C4-2B (cell line): ENCODE measurements around the gene PARP3.
A peak's percentile ranks its signal among the peaks of the same experiment; 100 is the strongest.

Experiments
- H3K27ac ChIP-seq: fragments of 450-650 bp; 2 replicates; pipeline ENCODE4 v1.5.1; 2017
- CTCF ChIP-seq: fragments of 450-650 bp; conservative IDR thresholded peaks from 2 replicates; pipeline ENCODE4 v1.5.1; 2017; ENCODE audit warnings: mild to moderate bottlenecking
- ZFX ChIP-seq: fragments of 450-650 bp; IDR thresholded peaks from 2 replicates; pipeline ENCODE4 v1.6.1; 2017

The PARP3 gene

GRCh38 chr3:51966922-51967383 is 24.8 kb downstream of the PARP3 start:
- TF ChIP-seq ZFX (peak; percentile 40; the same call in 1 of the 2 replicates), CTCF (no peak)
- H3K27ac ChIP-seq, result peak overlapping the region; percentile 83

- peak within 1 kb of the TSS; percentile 83 for H3K27ac ChIP-seq
- TF ChIP-seq CTCF (no peak), ZFX (no peak)
Observed at GRCh38 chr3:51967384-51968169, 25.4 kb downstream of the PARP3 start, which contains the start of gene PCBP4. Gene PCBP4, minus strand, starts transcription at chr3:51967454. Its CDS starts 6,214 bp downstream, at chr3:51961240.

GRCh38 chr3:51968170-51968775 is 26.1 kb downstream of the PARP3 start:
- no peak for TF ChIP-seq ZFX
- no peak for TF ChIP-seq CTCF
- peak overlapping the region; percentile 83 for H3K27ac ChIP-seq

- TF ChIP-seq CTCF (no peak), ZFX (no peak)
- H3K27ac ChIP-seq, result peak overlapping the region; percentile 83
Observed at GRCh38 chr3:51968883-51969678, 26.9 kb downstream of the PARP3 start.

GRCh38 chr3:51969841-51970240 is 27.7 kb downstream of the PARP3 start:
- TF ChIP-seq ZFX (no peak), CTCF (no peak)
- no peak overlapping the region for H3K27ac ChIP-seq

- TF ChIP-seq ZFX, result no peak
- peak overlapping the region; percentile 4 for H3K27ac ChIP-seq
Observed at GRCh38 chr3:51970606-51971300, 28.6 kb downstream of the PARP3 start.

GRCh38 chr3:51971350-51971749 is 29.2 kb downstream of the PARP3 start:
- no peak for TF ChIP-seq ZFX
- no peak for TF ChIP-seq CTCF
- H3K27ac ChIP-seq, result peak overlapping the region; percentile 4; the same call in 1 of the 2 replicates
